Measurements from ENCODE around the gene ITPKA.

ITPKA gene

GRCh38 chr15:41495736-41496599 lies 2.3 kb downstream of the ITPKA start:
- Histone ChIP-seq H4K20me1 (ENCODE audit: insufficient read depth, low read length) (peaks cover 4% of the 10 kb centered on the region; the same call in 1 of the 2 replicates), H3K4me1 (ENCODE audit: insufficient read depth, low read length) (peaks cover 26% of the 10 kb centered on the region), H3K9ac (ENCODE audit: low read depth, low read length) (no peak overlapping the region), H3K79me2 (ENCODE audit: insufficient read depth, low read length) (no peaks in the 10 kb centered on the region), H3K4me2 (ENCODE audit: insufficient read depth, low read length) (no peak overlapping the region), H3K27me3 (ENCODE audit: insufficient read depth, low read length, poor library complexity) (peaks cover 9% of the 10 kb centered on the region), H3K9me3 (ENCODE audit: insufficient read depth, low read length, severe bottlenecking) (no peaks in the 10 kb centered on the region), H2AFZ (ENCODE audit: low read depth, low read length) (no peak overlapping the region), H3K27ac (ENCODE audit: low read length) (no peak overlapping the region), H3K36me3 (ENCODE audit: insufficient read depth, low read length) (no peaks in the 10 kb centered on the region), H3K4me3 (ENCODE audit: low read depth in 1 of 2, low read length in 2 of 2) (no peak overlapping the region)
- DNase-seq (no peak), ATAC-seq (ENCODE audit: insufficient read depth, low read depth) (no peak)
- TF ChIP-seq CTCF (IDR thresholded peaks at IDR 0.05; ENCODE audit: borderline replicate concordance, extremely low read depth, low read length, poor library complexity, severe bottlenecking): no peak
- TF ChIP-seq EZH2 (IDR thresholded peaks at IDR 0.05; ENCODE audit: borderline replicate concordance, low read depth, low read length, severe bottlenecking): no peak

- TF ChIP-seq CTCF (IDR thresholded peaks at IDR 0.05; ENCODE audit: borderline replicate concordance, extremely low read depth, low read length, poor library complexity, severe bottlenecking) (no peak), EZH2 (IDR thresholded peaks at IDR 0.05; ENCODE audit: borderline replicate concordance, low read depth, low read length, severe bottlenecking) (no peak)
- H3K27me3 ChIP-seq (ENCODE audit: insufficient read depth, low read length, poor library complexity): peaks cover 9% of the 10 kb centered on the region
These were observed 5.0 kb downstream of the ITPKA start for GRCh38 chr15:41498657-41499056.

GRCh38 chr15:41499109-41499851 lies 5.6 kb downstream of the ITPKA start:
- Histone ChIP-seq H4K20me1 (ENCODE audit: insufficient read depth, low read length) (peaks cover 4% of the 10 kb centered on the region; the same call in 1 of the 2 replicates), H3K9ac (ENCODE audit: low read depth, low read length) (no peak overlapping the region), H3K9me3 (ENCODE audit: insufficient read depth, low read length, severe bottlenecking) (no peaks in the 10 kb centered on the region), H3K4me3 (ENCODE audit: low read depth in 1 of 2, low read length in 2 of 2) (no peak overlapping the region), H3K27ac (ENCODE audit: low read length) (no peak overlapping the region), H3K36me3 (ENCODE audit: insufficient read depth, low read length) (no peaks in the 10 kb centered on the region), H3K4me2 (ENCODE audit: insufficient read depth, low read length) (no peak overlapping the region), H3K4me1 (ENCODE audit: insufficient read depth, low read length) (peaks cover 8% of the 10 kb centered on the region), H2AFZ (ENCODE audit: low read depth, low read length) (no peak overlapping the region), H3K79me2 (ENCODE audit: insufficient read depth, low read length) (no peaks in the 10 kb centered on the region), H3K27me3 (ENCODE audit: insufficient read depth, low read length, poor library complexity) (peaks cover 5% of the 10 kb centered on the region)
- TF ChIP-seq CTCF (IDR thresholded peaks at IDR 0.05; ENCODE audit: borderline replicate concordance, extremely low read depth, low read length, poor library complexity, severe bottlenecking) (no peak), EZH2 (IDR thresholded peaks at IDR 0.05; ENCODE audit: borderline replicate concordance, low read depth, low read length, severe bottlenecking) (no peak)
- ATAC-seq (ENCODE audit: insufficient read depth, low read depth) (no peak), DNase-seq (no peak)

More at GRCh38 chr15:41498657-41499056, 5.0 kb downstream of the ITPKA start:
- Histone ChIP-seq H3K36me3 (ENCODE audit: insufficient read depth, low read length) (no peaks in the 10 kb centered on the region), H3K79me2 (ENCODE audit: insufficient read depth, low read length) (no peaks in the 10 kb centered on the region), H4K20me1 (ENCODE audit: insufficient read depth, low read length) (peaks cover 4% of the 10 kb centered on the region; the same call in 1 of the 2 replicates), H3K9ac (ENCODE audit: low read depth, low read length) (no peak overlapping the region), H3K27ac (ENCODE audit: low read length) (no peak overlapping the region), H2AFZ (ENCODE audit: low read depth, low read length) (no peak overlapping the region), H3K4me2 (ENCODE audit: insufficient read depth, low read length) (no peak overlapping the region), H3K9me3 (ENCODE audit: insufficient read depth, low read length, severe bottlenecking) (no peaks in the 10 kb centered on the region), H3K4me1 (ENCODE audit: insufficient read depth, low read length) (peaks cover 12% of the 10 kb centered on the region), H3K4me3 (ENCODE audit: low read depth in 1 of 2, low read length in 2 of 2) (no peak overlapping the region)
- ATAC-seq (ENCODE audit: insufficient read depth, low read depth): no peak
- no peak for DNase-seq
